Prostate gland (tissue), 2 donors: ENCODE results near the gene SEC14L3. TPM values are rescaled to one million over a fixed set of nuclear protein-coding genes. Genes with fewer than 3 reads are reported as not detected.

Experiments
- DNase-seq: peaks from one replicate; pipeline ENCODE4 v3.0.0-alpha.2; 2019; ENCODE audit warnings: low spot score
- H3K27ac ChIP-seq, 2 donors: fragments of 200-600 bp; sonication (generic); 2 replicates each; pipeline ENCODE4 v1.5.1; 2017 to 2019
- H3K27me3 ChIP-seq: fragments of 200-600 bp; sonication (generic); replicated peaks from 2 replicates; pipeline ENCODE4 v1.5.1; 2019; ENCODE audit not compliant: insufficient read depth
- H3K36me3 ChIP-seq, 2 donors: fragments of 200-600 bp; sonication (generic); 1 replicate in 1 of 2; 2 replicates in 1 of 2; pipeline versions ENCODE4 v1.5.1 to v1.8.1; 2017 to 2019
- H3K4me1 ChIP-seq: fragments of 200-600 bp; sonication (generic); replicated peaks from 2 replicates; pipeline ENCODE4 v1.5.1; 2019
- H3K4me3 ChIP-seq, 2 donors: fragments of 200-600 bp; sonication (generic); 2 replicates each; pipeline ENCODE4 v1.5.1; 2017 to 2019
- H3K9me3 ChIP-seq: fragments of 200-600 bp; sonication (generic); 2 replicates; pipeline ENCODE4 v1.5.1; 2017
- CTCF ChIP-seq, 4 experiments: fragments of 200-600 bp in 2 of 4; fragments of 450-650 bp in 2 of 4; sonication (generic) in 2 of 4; IDR thresholded peaks; 1 replicate in 3 of 4; 2 replicates in 1 of 4; pipeline ENCODE4 v1.5.1; 2016 to 2019; ENCODE audit warnings: antibody characterized with exemption in 4 of 4, mild to moderate bottlenecking in 2 of 4, moderate library complexity in 2 of 4
- POLR2A ChIP-seq: fragments of 450-650 bp; IDR thresholded peaks from one replicate; pipeline ENCODE4 v1.6.1; 2016; ENCODE audit warnings: antibody characterized with exemption, mild to moderate bottlenecking
- POLR2AphosphoS5 ChIP-seq: sonication (generic); formaldehyde crosslinking; IDR thresholded peaks from one replicate; pipeline ENCODE4 v1.6.1; 2017; ENCODE audit warnings: antibody characterized with exemption
- WGBS: methylation state at CpG from one replicate; pipeline ENCODE4 v1.1.5; 2018; 5-methylcytosine and 5-hydroxymethylcytosine counted together
- intact Hi-C: fragments of 100-400 bp; cut with DNase I; formaldehyde crosslinking; loops from one replicate; pipeline ENCODE4 v1.14.2; 2022
- total RNA-seq, 2 donors: library from RNA; depleted of rRNA; stranded (reverse); fragments of >200 nt; gene quantifications; one replicate each; pipeline ENCODE4 v1.1.0, GENCODE V29; 2016

The SEC14L3 gene
- total RNA-seq, 2 donors from 2014 or later = not detected

- H3K27ac ChIP-seq = no peak overlapping the region
- no peaks in the 10 kb centered on the region for H3K36me3 ChIP-seq
- no peak for DNase-seq
- TF ChIP-seq POLR2AphosphoS5 (no peak), POLR2A (no peak), CTCF (IDR thresholded peaks at IDR 0.05) (no peak)
- intact Hi-C loops = loop anchor here (10.0 kb wide), 1 partner anchor 377 kb away; no protein-coding TSS in a partner anchor
- H3K9me3 ChIP-seq = no peaks in the 10 kb centered on the region
- 91% methylated on average over 5 of the region's 5 CpGs for WGBS
- H3K4me3 ChIP-seq = no peak overlapping the region
- H3K4me1 ChIP-seq = no peaks in the 10 kb centered on the region
- no peaks in the 10 kb centered on the region for H3K27me3 ChIP-seq
Observed at GRCh38 chr22:30481711-30482110, 9.9 kb upstream of the SEC14L3 start.

GRCh38 chr22:30479981-30480380 lies 8.2 kb upstream of the SEC14L3 start:
- H3K36me3 ChIP-seq = no peaks in the 10 kb centered on the region
- 47% methylated on average over 2 of the region's 2 CpGs for WGBS
- intact Hi-C loops = loop anchor here (10.0 kb wide), 1 partner anchor 375 kb away; no protein-coding TSS in a partner anchor
- H3K27me3 ChIP-seq = no peaks in the 10 kb centered on the region
- H3K4me3 ChIP-seq = no peak overlapping the region
- TF ChIP-seq POLR2AphosphoS5 (no peak), POLR2A (no peak)
- no peaks in the 10 kb centered on the region for H3K9me3 ChIP-seq
- no peak overlapping the region for H3K27ac ChIP-seq
- no peak for DNase-seq
- H3K4me1 ChIP-seq = no peaks in the 10 kb centered on the region

- H3K4me3 ChIP-seq = no peak overlapping the region
- H3K36me3 ChIP-seq = no peaks in the 10 kb centered on the region
- TF ChIP-seq CTCF (IDR thresholded peaks at IDR 0.05) = no peak
- no peak for TF ChIP-seq POLR2AphosphoS5
- no peak for TF ChIP-seq POLR2A
- no peak for DNase-seq
- intact Hi-C loops = no loop called here
- no peak overlapping the region for H3K27ac ChIP-seq
- 37% methylated on average over 6 of the region's 6 CpGs for WGBS
- no peaks in the 10 kb centered on the region for H3K9me3 ChIP-seq
- no peaks in the 10 kb centered on the region for H3K27me3 ChIP-seq
- H3K4me1 ChIP-seq = no peaks in the 10 kb centered on the region
Observed at GRCh38 chr22:30474683-30475424, 3.0 kb upstream of the SEC14L3 start.

GRCh38 chr22:30474121-30474520 lies 2.3 kb upstream of the SEC14L3 start:
- DNase-seq = no peak
- no peaks in the 10 kb centered on the region for H3K27me3 ChIP-seq
- intact Hi-C loops = no loop called here
- no peak overlapping the region for H3K27ac ChIP-seq
- no peaks in the 10 kb centered on the region for H3K36me3 ChIP-seq
- WGBS = 96% methylated on average over 4 of the region's 4 CpGs
- no peaks in the 10 kb centered on the region for H3K9me3 ChIP-seq
- no peak overlapping the region for H3K4me3 ChIP-seq
- no peak for TF ChIP-seq POLR2AphosphoS5
- TF ChIP-seq POLR2A = no peak
- no peak for TF ChIP-seq CTCF (IDR thresholded peaks at IDR 0.05)
- no peaks in the 10 kb centered on the region for H3K4me1 ChIP-seq

GRCh38 chr22:30472994-30473720 lies 1.3 kb upstream of the SEC14L3 start:
- intact Hi-C loops = no loop called here
- Histone ChIP-seq H3K4me3 (no peak overlapping the region), H3K36me3 (no peaks in the 10 kb centered on the region), H3K9me3 (no peaks in the 10 kb centered on the region), H3K27ac (no peak overlapping the region), H3K27me3 (no peaks in the 10 kb centered on the region), H3K4me1 (no peaks in the 10 kb centered on the region)
- TF ChIP-seq POLR2AphosphoS5 (no peak), POLR2A (no peak), CTCF (IDR thresholded peaks at IDR 0.05) (no peak)
- DNase-seq = no peak
- 70% methylated on average over 4 of the region's 4 CpGs for WGBS
